Common myeloid progenitor, CD34-positive (primary cell): ENCODE data around the gene TRIP10.
"Not testable (repeated sequence)": the region's sequence is repeated elsewhere in the genome, so short reads cannot be mapped to it uniquely, and the experiment has no call there.

ENCODE experiments used
- CTCF ChIA-PET: fragments of 350-600 bp; sonication (Branson Sonifier 250); formaldehyde crosslinking; loops from one replicate; lab custom pipeline; 2021; ENCODE audit warnings: antibody characterized with exemption; lab: Charles Lee
- POLR2A ChIA-PET: fragments of 350-600 bp; sonication (Branson Sonifier 250); formaldehyde crosslinking; loops from one replicate; lab custom pipeline; 2021; ENCODE audit warnings: antibody characterized with exemption; lab: Charles Lee
- DNase-seq, 3 donors: peaks; one replicate each; pipeline versions ENCODE4 v3.0.0 to v3.0.0-alpha.2; 2013
- H3K27ac ChIP-seq, 2 experiments: 1 replicate in 1 of 2; 2 replicates in 1 of 2; pipeline ENCODE4 v1.7.0; 2013; ENCODE audit warnings: inconsistent platforms in 2 of 2, low read length in 2 of 2, mild to moderate bottlenecking in 2 of 2, low read depth in 1 of 2, moderate library complexity in 1 of 2; ENCODE audit not compliant: severe bottlenecking in 2 of 2, insufficient read depth in 1 of 2, poor library complexity in 1 of 2
- H3K27me3 ChIP-seq, 5 experiments: replicated peaks in 2 of 5; 1 replicate in 3 of 5; 2 replicates in 2 of 5; pipeline versions ENCODE4 v1.6.1 to v1.7.0; 2013; ENCODE audit warnings: low read length in 4 of 5, mild to moderate bottlenecking in 2 of 5, moderate library complexity in 2 of 5, inconsistent platforms in 1 of 5; ENCODE audit not compliant: insufficient read depth in 5 of 5, control insufficient read depth in 4 of 5
- H3K36me3 ChIP-seq, 4 experiments: 1 replicate in 2 of 4; 2 replicates in 2 of 4; pipeline versions ENCODE4 v1.6.1 to v1.7.0; 2013; ENCODE audit warnings: low read length in 3 of 4, control low read depth in 1 of 4, mild to moderate bottlenecking in 1 of 4; ENCODE audit not compliant: control insufficient read depth in 4 of 4, insufficient read depth in 4 of 4
- H3K4me1 ChIP-seq, 4 experiments: 1 replicate in 3 of 4; 2 replicates in 1 of 4; pipeline versions ENCODE4 v1.6.1 to v1.7.1; 2013; ENCODE audit warnings: low read length in 3 of 4, mild to moderate bottlenecking in 3 of 4, control low read depth in 1 of 4, inconsistent platforms in 1 of 4, moderate library complexity in 1 of 4; ENCODE audit not compliant: control insufficient read depth in 4 of 4, insufficient read depth in 4 of 4; ENCODE audit errors: control extremely low read depth in 1 of 4
- H3K4me3 ChIP-seq, 7 experiments: 1 replicate in 4 of 7; 2 replicates in 3 of 7; pipeline versions ENCODE4 v1.5.1 to v1.7.0; 2013; ENCODE audit warnings: mild to moderate bottlenecking in 7 of 7, low read length in 6 of 7, moderate library complexity in 6 of 7, inconsistent platforms in 2 of 7, low read depth in 2 of 7, control low read depth in 1 of 7; ENCODE audit not compliant: insufficient read depth in 4 of 7, control insufficient read depth in 1 of 7; ENCODE audit errors: extremely low read depth in 1 of 7
- H3K9me3 ChIP-seq, 5 experiments: 1 replicate in 4 of 5; 2 replicates in 1 of 5; pipeline versions ENCODE4 v1.6.1 to v1.7.1; 2013; ENCODE audit warnings: low read length in 4 of 5, mild to moderate bottlenecking in 2 of 5, inconsistent platforms in 1 of 5, low read depth in 1 of 5, moderate library complexity in 1 of 5; ENCODE audit not compliant: control insufficient read depth in 4 of 5, insufficient read depth in 2 of 5; ENCODE audit errors: control extremely low read depth in 1 of 5
- WGBS: methylation state at CpG from one replicate; pipeline ENCODE4 v1.1.5; 2013; ENCODE audit not compliant: insufficient coverage; 5-methylcytosine and 5-hydroxymethylcytosine counted together

Gene TRIP10

DNA sequence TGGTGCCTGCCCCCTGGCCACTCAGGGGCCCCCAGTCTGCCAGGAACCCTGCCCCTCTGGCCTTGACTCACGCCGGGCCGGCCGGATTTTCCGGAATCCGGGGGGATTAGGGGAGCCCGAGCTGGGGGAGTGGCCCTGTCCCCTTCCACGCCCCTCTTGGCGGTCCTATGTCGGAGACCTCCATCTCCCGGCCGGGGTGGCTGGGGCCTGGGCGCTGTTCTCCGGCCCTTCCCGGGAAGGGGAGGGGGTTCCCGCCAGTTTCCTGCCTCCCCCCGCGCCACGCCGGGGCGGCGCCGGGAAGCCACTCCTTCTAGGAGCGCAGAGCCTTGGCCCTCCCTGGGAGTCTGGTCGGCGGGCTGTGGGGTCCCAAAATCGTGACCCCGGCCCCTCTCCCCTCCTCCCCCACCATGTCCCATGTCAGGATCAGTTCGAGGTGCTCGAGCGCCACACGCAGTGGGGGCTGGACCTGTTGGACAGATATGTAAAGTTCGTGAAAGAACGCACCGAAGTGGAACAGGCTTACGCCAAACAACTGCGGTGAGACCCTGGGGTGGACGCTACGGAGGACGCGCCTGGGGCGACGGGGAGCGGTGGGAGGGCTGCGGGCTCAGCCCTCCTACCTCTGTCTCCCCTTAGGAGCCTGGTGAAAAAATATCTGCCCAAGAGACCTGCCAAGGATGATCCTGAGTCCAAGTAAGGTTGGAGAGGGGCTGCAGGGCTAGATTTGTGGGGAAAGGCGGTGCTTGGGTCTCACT lies 1.3 kb downstream of the TRIP10 start:
- ChIA-PET CTCF (interaction anchor here (0.6 kb wide), 1 partner anchor 40 kb away, joined by 3 read pairs; no protein-coding TSS in a partner anchor), POLR2A (no interaction called here)
- Histone ChIP-seq H3K9me3 (no peaks in the 10 kb centered on the region), H3K4me3 (peak overlapping the region; percentile 43 to 82 (median 73)), H3K27ac (peak overlapping the region in 1 of 2 experiments; percentile 54), H3K27me3 (no peaks in the 10 kb centered on the region), H3K4me1 (peaks cover 5 to 48% (median 46%) of the 10 kb centered on the region in 4 experiments), H3K36me3 (peaks cover 0 to 19% (median 8%) of the 10 kb centered on the region in 4 experiments)
- DNase-seq: peak in 2 of 3 donors; percentile 39 to 51
- under 1% methylated on average over 36 of the region's 46 CpGs for WGBS

DNA sequence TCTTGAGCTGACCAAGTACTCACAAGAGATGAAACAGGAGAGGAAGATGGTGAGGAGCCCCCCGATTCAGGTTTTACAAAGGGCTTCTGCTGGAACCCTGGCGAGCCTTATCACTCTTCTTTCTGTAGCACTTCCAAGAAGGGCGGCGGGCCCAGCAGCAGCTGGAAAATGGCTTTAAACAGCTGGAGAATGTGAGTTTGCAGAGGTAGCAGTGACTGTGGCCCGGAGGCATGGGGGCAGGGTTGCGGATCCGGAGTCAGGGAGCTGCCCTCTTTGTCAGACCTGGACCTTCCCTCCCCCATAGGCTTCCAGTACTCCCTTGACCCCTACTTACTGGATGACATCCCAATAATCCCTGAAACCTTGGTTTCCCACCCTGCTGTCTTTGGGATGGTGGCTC lies 3.6 kb downstream of the TRIP10 start:
- WGBS: 95% methylated on average over 6 of the region's 7 CpGs

DNA sequence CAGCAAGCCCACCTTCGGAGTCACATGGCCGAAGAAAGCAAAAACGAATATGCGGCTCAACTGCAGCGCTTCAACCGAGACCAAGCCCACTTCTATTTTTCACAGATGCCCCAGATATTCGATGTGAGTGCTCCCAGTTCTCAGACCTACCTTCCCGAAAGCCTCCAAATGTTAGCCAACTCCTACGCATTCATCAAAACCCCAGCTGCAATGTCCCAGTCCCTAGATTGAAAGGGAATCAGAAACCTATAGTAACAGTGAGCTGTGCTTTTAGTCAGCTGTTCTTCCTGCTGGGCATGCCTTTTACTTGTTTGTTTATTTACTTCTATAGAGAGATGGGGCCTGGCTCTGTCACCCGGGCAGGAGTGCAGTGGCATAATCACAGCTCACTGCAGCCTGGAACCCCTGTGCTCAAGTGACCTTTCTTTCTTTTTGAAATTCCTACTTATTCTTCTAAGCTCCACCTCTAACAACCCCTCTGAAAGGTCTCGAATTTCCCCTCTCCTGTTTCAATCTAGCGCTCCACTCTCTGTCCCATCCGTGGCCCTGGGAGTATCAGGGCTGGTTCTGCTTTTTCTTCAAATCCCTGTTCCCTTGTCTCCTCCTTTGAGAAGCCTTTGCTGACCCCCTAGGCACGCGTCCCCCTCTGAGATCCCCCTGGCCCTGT lies 4.4 kb downstream of the TRIP10 start:
- Histone ChIP-seq H3K27me3 (no peaks in the 10 kb centered on the region), H3K27ac (no peak overlapping the region), H3K9me3 (peaks cover 0 to 4% (median 0%) of the 10 kb centered on the region in 5 experiments), H3K36me3 (peaks cover 0 to 38% (median 16%) of the 10 kb centered on the region in 4 experiments), H3K4me1 (peaks cover 0 to 24% (median 23%) of the 10 kb centered on the region in 4 experiments), H3K4me3 (no peak overlapping the region)
- CTCF ChIA-PET: interaction anchor here (2.4 kb wide), 1 partner anchor 120 kb away, joined by 5 read pairs; no protein-coding TSS in a partner anchor
- POLR2A ChIA-PET: no interaction called here
- over 99% methylated on average over 15 of the region's 15 CpGs for WGBS
- no peak for DNase-seq

More for the DNA sequence above, 3.6 kb downstream of the TRIP10 start:
- POLR2A ChIA-PET: no interaction called here
- H3K27ac ChIP-seq: no peak overlapping the region
- no peak overlapping the region for H3K4me3 ChIP-seq
- no peaks in the 10 kb centered on the region for H3K27me3 ChIP-seq
- peaks cover 0 to 32% (median 16%) of the 10 kb centered on the region in 4 experiments for H3K36me3 ChIP-seq
- DNase-seq: no peak
- peaks cover 0 to 4% (median 0%) of the 10 kb centered on the region in 5 experiments for H3K9me3 ChIP-seq
- peaks cover 3 to 32% (median 30%) of the 10 kb centered on the region in 4 experiments for H3K4me1 ChIP-seq
- CTCF ChIA-PET: interaction anchor here (2.4 kb wide), 1 partner anchor 120 kb away, joined by 5 read pairs; no protein-coding TSS in a partner anchor

DNA sequence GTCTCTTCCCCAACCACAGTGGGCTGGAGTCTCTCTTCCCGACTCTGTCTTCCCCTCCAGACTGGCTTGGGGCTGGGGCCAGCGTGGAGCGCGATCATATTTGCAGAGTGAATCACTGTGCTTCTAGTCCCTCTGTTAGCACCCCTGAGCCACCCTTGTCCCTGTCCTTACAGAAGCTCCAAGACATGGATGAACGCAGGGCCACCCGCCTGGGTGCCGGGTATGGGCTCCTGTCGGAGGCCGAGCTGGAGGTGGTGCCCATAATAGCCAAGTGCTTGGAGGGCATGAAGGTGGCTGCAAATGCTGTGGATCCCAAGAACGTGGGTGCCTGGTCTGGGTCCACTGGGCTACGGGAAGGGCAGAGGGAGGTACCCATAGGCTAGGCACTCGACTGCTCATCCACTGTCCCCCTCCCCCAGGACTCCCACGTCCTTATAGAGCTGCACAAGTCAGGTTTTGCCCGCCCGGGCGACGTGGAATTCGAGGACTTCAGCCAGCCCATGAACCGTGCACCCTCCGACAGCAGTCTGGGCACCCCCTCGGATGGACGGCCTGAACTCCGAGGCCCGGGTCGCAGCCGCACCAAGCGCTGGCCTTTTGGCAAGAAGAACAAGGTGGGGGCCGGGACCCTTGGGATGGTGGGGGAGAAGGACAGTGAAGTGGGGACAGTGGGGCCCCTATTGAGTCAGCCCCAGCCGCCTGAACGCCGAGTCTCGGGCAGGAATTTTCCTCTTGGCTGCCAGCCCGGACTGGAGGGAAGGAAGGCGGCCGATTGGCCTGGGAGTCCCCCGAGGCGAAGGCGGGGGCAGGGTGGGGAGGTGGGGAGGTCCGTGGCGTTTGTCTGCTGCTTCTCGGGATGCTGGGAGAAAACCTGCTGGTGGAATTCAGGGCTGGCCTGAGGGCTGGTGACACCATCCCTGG lies 5.2 kb downstream of the TRIP10 start:
- Histone ChIP-seq H3K9me3 (peaks cover 0 to 4% (median 0%) of the 10 kb centered on the region in 5 experiments), H3K27me3 (no peaks in the 10 kb centered on the region), H3K4me1 (peaks cover 0 to 19% (median 18%) of the 10 kb centered on the region in 4 experiments), H3K27ac (no peak overlapping the region), H3K36me3 (peaks cover 0 to 40% (median 16%) of the 10 kb centered on the region in 4 experiments), H3K4me3 (no peak overlapping the region)
- WGBS: 97% methylated on average over 32 of the region's 41 CpGs
- no peak for DNase-seq
- CTCF ChIA-PET: interaction anchor here (0.9 to 2.4 kb wide), 2 partner anchors 58 to 119 kb away, joined by 3 to 5 read pairs; no protein-coding TSS in a partner anchor
- POLR2A ChIA-PET: no interaction called here

DNA sequence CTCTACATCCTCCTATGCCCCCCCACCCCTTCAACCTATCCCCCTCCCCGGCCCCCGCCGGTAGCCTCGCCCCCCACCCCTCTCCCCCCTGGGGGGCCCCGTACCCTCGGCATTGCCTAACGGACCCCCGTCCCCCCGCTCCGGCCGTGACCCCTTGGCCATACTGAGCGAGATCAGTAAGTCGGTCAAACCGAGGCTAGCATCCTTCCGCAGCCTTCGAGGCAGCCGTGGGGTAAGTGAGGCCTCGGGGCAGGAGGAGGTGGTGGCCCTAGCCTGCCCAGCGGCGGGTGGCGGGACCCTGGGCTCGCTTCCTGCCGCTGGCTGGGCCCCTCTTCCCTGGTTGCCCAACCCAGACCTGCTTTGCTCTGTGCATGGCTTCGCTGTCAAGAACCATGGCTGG lies 6.5 kb downstream of the TRIP10 start:
- CTCF ChIA-PET: no interaction called here
- Histone ChIP-seq H3K9me3 (peaks cover 0 to 4% (median 0%) of the 10 kb centered on the region in 5 experiments), H3K36me3 (peaks cover 0 to 40% (median 17%) of the 10 kb centered on the region in 4 experiments), H3K27ac (no peak overlapping the region), H3K4me1 (peaks cover 0 to 6% (median 5%) of the 10 kb centered on the region in 4 experiments), H3K27me3 (no peaks in the 10 kb centered on the region), H3K4me3 (no peak overlapping the region)
- no peak for DNase-seq
- POLR2A ChIA-PET: no interaction called here
- 96% methylated on average over 13 of the region's 24 CpGs for WGBS

DNA sequence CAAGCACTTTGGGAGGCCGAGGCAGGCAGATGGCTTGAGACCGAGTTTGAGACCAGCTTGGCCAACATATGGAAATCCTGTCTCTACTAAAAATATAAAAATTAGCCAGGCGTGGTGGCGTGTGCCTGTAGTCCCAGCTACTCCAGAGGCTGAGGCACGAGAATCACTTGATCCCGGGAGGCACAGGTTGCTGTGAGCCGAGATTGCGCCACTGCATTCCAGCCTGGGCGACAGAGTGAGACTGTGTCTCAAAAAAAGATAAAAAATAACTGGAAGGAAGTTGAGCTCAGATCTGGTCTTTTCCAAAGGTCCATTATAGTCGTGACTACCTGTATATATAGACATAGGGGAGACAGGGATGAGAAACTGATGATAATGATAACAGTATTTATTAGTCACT lies 9.1 kb downstream of the TRIP10 start:
- CTCF ChIA-PET: interaction anchor here (1.0 to 1.3 kb wide), 3 partner anchors 12 to 21 kb away, joined by 3 read pairs; no protein-coding TSS in a partner anchor
- H3K27ac ChIP-seq, H3K4me1 ChIP-seq, DNase-seq, H3K4me3 ChIP-seq, H3K9me3 ChIP-seq, POLR2A ChIA-PET, H3K27me3 ChIP-seq: not testable (repeated sequence)
- 98% methylated on average over 8 of the region's 10 CpGs for WGBS
- H3K36me3 ChIP-seq: peaks cover 0 to 36% (median 18%) of the 10 kb centered on the region in 4 experiments
